Thyroid gland (tissue), 4 donors: ENCODE data around the gene EHD3. TPM values are rescaled to one million over a fixed set of nuclear protein-coding genes. Genes with fewer than 3 reads are reported as not detected.

Experiments
- DNase-seq, 2 donors: peaks; one replicate each; pipeline ENCODE4 v3.0.0-alpha.2; 2019
- H3K27ac ChIP-seq, 3 donors: fragments of 200-600 bp; sonication (generic); 1 replicate in 2 of 3; 2 replicates in 1 of 3; pipeline ENCODE4 v1.5.1; 2016 to 2019; ENCODE audit warnings: mild to moderate bottlenecking in 1 of 3, moderate library complexity in 1 of 3
- H3K27me3 ChIP-seq: fragments of 200-600 bp; sonication (generic); one replicate; pipeline ENCODE4 v1.5.1; 2019
- H3K36me3 ChIP-seq, 2 donors: fragments of 200-600 bp; sonication (generic); one replicate each; pipeline ENCODE4 v1.5.1; 2016 to 2019
- H3K4me1 ChIP-seq, 2 donors: fragments of 200-600 bp; sonication (generic); one replicate each; pipeline ENCODE4 v1.5.1; 2017 to 2019
- H3K4me3 ChIP-seq, 3 donors: fragments of 200-600 bp; sonication (generic); replicated peaks in 1 of 3; 1 replicate in 2 of 3; 2 replicates in 1 of 3; pipeline ENCODE4 v1.5.1; 2016; ENCODE audit warnings: mild to moderate bottlenecking in 1 of 3
- H3K9me3 ChIP-seq: fragments of 200-600 bp; sonication (generic); one replicate; pipeline ENCODE4 v1.5.1; 2017
- POLR2A ChIP-seq, 2 donors: fragments of 450-650 bp; IDR thresholded peaks; one replicate each; pipeline ENCODE4 v1.6.1; 2017; ENCODE audit warnings: antibody characterized with exemption in 2 of 2, mild to moderate bottlenecking in 2 of 2, moderate library complexity in 1 of 2
- WGBS, 2 donors: methylation state at CpG; one replicate each; pipeline ENCODE4 v1.1.5; 2017; 5-methylcytosine and 5-hydroxymethylcytosine counted together
- intact Hi-C: fragments of 100-400 bp; cut with DNase I; formaldehyde crosslinking; loops from one replicate; pipeline ENCODE4 v1.15.1; 2023
- total RNA-seq, 4 donors: library from RNA; depleted of rRNA; stranded (reverse); fragments of >200 nt; gene quantifications; one replicate each; pipeline ENCODE4 v1.2.3, GENCODE V29; 2016
- TF ChIP-seq, protein P1 (sequence below), 6 experiments: fragments of 200-600 bp in 3 of 6; fragments of 450-650 bp in 3 of 6; sonication (generic) in 3 of 6; IDR thresholded peaks; one replicate each; pipeline ENCODE4 v1.5.1; 2016 to 2019; ENCODE audit warnings: antibody characterized with exemption in 6 of 6, mild to moderate bottlenecking in 2 of 6, inconsistent platforms in 1 of 6, moderate library complexity in 1 of 6

EHD3 gene
- total RNA-seq, 4 donors from 2014 or later: 4.2 to 9.2 (median 5.5) TPM

DNA sequence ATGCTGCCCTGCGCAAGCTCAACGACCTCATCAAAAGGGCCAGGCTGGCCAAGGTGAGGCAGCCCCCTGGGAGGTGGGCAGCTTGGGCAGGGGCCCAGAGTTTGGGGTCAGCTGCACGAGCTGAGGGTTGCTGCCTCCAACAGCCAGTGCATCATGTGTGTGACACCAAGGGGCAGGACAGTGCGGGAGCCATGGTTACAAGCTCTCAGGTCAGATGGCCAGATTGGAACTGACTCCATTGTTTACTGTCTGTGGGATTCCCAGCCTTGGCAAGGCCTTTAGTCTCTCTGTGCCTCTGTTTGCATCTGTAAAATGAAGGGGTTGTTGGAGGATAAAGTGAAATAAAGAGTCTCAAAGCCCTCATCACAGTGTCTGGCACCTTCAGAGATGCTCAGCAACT lies 26.9 kb downstream of the EHD3 start:
- intact Hi-C loops: no loop called here
- no peaks in the 10 kb centered on the region for H3K27me3 ChIP-seq
- H3K27ac ChIP-seq: no peak overlapping the region
- no peaks in the 10 kb centered on the region for H3K4me1 ChIP-seq
- DNase-seq: no peak
- TF ChIP-seq POLR2A (IDR thresholded peaks at IDR 0.05): no peak
- TF ChIP-seq, protein P1, sequence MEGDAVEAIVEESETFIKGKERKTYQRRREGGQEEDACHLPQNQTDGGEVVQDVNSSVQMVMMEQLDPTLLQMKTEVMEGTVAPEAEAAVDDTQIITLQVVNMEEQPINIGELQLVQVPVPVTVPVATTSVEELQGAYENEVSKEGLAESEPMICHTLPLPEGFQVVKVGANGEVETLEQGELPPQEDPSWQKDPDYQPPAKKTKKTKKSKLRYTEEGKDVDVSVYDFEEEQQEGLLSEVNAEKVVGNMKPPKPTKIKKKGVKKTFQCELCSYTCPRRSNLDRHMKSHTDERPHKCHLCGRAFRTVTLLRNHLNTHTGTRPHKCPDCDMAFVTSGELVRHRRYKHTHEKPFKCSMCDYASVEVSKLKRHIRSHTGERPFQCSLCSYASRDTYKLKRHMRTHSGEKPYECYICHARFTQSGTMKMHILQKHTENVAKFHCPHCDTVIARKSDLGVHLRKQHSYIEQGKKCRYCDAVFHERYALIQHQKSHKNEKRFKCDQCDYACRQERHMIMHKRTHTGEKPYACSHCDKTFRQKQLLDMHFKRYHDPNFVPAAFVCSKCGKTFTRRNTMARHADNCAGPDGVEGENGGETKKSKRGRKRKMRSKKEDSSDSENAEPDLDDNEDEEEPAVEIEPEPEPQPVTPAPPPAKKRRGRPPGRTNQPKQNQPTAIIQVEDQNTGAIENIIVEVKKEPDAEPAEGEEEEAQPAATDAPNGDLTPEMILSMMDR (IDR thresholded peaks at IDR 0.05): no peak
- H3K9me3 ChIP-seq: no peaks in the 10 kb centered on the region
- WGBS, 2 donors: 96 to 100% methylated on average over 3 to 4 of the region's 4 CpGs
- H3K4me3 ChIP-seq: no peak overlapping the region
- H3K36me3 ChIP-seq: no peaks in the 10 kb centered on the region

DNA sequence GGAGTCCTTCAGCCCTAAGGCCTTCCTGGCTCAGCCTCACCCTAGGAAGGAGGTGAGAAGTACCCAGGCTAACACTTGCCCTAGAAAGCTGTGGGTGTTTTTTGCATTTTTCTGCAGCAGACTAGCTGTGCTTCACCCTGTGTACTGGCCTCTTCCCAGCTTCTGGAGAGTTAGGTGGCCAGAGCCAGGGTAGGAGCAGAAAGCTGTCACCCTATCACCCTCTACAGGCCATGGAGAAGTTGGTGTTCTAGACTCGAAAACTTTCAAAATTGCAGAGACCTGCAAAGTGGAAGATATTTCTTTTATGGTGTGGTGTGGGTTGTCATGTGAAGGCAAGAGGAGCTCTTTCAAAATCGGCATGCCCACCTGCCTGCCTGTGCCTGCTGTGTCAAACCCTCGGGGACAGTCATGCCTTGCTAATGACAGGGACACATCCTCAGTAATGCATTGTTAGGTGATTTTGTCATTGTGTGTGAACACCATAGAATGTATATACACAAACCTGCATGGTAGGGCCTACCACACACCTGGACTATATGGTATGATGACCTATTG lies 29.8 kb downstream of the EHD3 start:
- Histone ChIP-seq H3K4me1 (no peaks in the 10 kb centered on the region), H3K4me3 (no peak overlapping the region), H3K36me3 (no peaks in the 10 kb centered on the region), H3K27ac (no peak overlapping the region), H3K27me3 (no peaks in the 10 kb centered on the region), H3K9me3 (no peaks in the 10 kb centered on the region)
- intact Hi-C loops: no loop called here
- TF ChIP-seq POLR2A (IDR thresholded peaks at IDR 0.05): no peak
- TF ChIP-seq, protein P1 (IDR thresholded peaks at IDR 0.05): no peak
- 90 to 95% methylated on average over 3 of the region's 3 CpGs for WGBS, 2 donors
- DNase-seq: no peak

DNA sequence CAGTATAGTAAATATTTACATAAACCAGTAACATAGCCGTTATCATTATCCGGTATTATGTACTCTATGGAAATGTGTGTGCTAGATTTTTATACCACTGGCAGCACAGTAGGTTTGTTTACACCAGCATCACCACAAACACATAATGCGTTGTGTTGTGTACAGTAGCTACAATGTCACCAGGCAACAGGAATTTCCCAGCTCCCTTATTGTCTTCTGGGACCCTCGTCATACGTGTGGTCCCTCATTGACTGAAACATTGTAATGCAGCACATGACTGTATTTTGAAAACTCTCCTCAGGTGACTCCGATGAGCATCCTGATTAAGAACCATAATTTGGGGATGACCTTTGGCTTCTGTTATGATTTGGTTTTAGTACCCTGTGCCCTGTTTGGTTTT lies 31.3 kb downstream of the EHD3 start:
- Histone ChIP-seq H3K36me3 (no peaks in the 10 kb centered on the region), H3K27ac (no peak overlapping the region), H3K4me3 (no peak overlapping the region), H3K9me3 (no peaks in the 10 kb centered on the region), H3K4me1 (no peaks in the 10 kb centered on the region), H3K27me3 (no peaks in the 10 kb centered on the region)
- intact Hi-C loops: no loop called here
- 92 to 96% methylated on average over 6 of the region's 6 CpGs for WGBS, 2 donors
- TF ChIP-seq POLR2A (IDR thresholded peaks at IDR 0.05): no peak
- TF ChIP-seq, protein P1 (IDR thresholded peaks at IDR 0.05): no peak
- no peak for DNase-seq

DNA sequence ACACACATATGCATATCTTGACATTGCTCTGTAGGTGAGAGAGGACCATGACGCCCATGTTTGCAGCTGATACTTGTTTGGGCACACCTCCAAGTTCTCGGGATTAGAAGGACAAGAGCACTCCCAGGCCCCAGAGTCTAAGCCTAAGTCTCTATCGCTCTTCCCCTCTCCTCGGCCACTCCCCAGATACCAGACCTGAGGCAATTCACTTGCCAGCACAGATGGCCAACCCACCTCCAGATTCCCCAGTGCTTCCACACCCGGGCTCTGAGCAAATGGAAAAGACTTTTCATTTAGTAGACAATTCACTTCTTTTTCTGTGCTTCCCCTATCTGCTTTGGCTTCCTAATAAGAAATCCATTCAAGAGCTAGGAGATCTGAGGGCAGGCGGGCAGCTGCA lies 32.9 kb downstream of the EHD3 start:
- WGBS, 2 donors: 83 to 84% methylated on average over 6 of the region's 6 CpGs
- TF ChIP-seq, protein P1 (IDR thresholded peaks at IDR 0.05): no peak
- TF ChIP-seq POLR2A (IDR thresholded peaks at IDR 0.05): no peak
- H3K27ac ChIP-seq: no peak overlapping the region

DNA sequence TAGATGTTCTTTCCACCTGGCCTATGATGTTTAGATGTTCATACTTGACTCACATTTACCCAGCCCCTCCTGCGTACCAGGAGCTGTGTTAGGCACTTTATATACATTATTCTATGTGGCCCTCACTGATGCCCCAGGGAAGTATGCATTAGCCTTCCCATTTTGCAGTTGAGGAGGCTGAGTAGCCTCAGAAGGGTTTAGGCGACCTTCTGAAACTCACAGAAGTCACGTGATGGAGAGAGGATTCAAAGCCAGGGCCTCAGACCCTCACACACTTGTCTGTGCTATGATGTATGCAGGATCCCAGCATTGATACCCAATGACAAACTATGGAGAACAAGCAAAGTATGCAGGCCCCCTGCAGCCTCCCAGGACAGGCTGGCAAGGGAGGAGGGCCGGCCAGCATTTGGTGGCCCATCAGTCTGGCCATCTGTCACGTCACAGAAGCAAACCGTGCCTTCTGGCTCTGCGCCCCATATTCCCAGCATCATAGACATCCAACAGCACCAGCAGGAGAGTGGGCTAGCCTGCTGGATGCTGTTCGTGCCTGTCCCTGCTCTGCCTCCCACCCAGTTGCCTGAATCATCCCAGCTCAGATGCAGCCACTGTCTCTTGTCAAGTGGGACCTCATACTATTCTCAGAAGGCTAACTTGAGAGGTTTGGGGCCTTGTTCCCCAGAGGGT lies 33.6 kb downstream of the EHD3 start:
- Histone ChIP-seq H3K27me3 (no peaks in the 10 kb centered on the region), H3K4me3 (no peak overlapping the region), H3K27ac (no peak overlapping the region), H3K9me3 (no peaks in the 10 kb centered on the region), H3K4me1 (no peaks in the 10 kb centered on the region), H3K36me3 (no peaks in the 10 kb centered on the region)
- TF ChIP-seq POLR2A (IDR thresholded peaks at IDR 0.05): no peak
- TF ChIP-seq, protein P1 (IDR thresholded peaks at IDR 0.05): no peak
- WGBS, 2 donors: 77 to 92% methylated on average over 7 to 8 of the region's 8 CpGs
- no peak for DNase-seq
- intact Hi-C loops: no loop called here

More for the DNA sequence above, 32.9 kb downstream of the EHD3 start:
- Histone ChIP-seq H3K27me3 (no peaks in the 10 kb centered on the region), H3K36me3 (no peaks in the 10 kb centered on the region), H3K4me1 (no peaks in the 10 kb centered on the region), H3K9me3 (no peaks in the 10 kb centered on the region), H3K4me3 (no peak overlapping the region)
- intact Hi-C loops: no loop called here
- no peak for DNase-seq
